Keratinocyte (primary cell): ENCODE measurements around the gene THAP2. TPM values are rescaled to one million over a fixed set of nuclear protein-coding genes. Genes with fewer than 3 reads are reported as not detected.

Experiments used
- DNase-seq: peaks from one replicate; pipeline ENCODE4 v3.0.0-alpha.2; 2011; ENCODE audit warnings: low read depth, missing footprints, low spot score
- FAIRE-seq: peaks from 2 replicates; lab custom pipeline; 2011; peaks lifted over from hg19 to GRCh38; lab: Jason Lieb, UNC
- H2AFZ ChIP-seq: 2 replicates; pipeline ENCODE4 v1.6.0; 2012; ENCODE audit warnings: low read length, control low read depth, inconsistent platforms; ENCODE audit not compliant: control insufficient read depth
- H3K27ac ChIP-seq: 2 replicates; pipeline ENCODE4 v1.5.1; 2011; ENCODE audit warnings: low read length; ENCODE audit not compliant: control insufficient read depth, insufficient read depth
- H3K27me3 ChIP-seq: 3 replicates; pipeline ENCODE4 v1.6.0; 2011; ENCODE audit warnings: low read length; ENCODE audit not compliant: control insufficient read depth, insufficient read depth; ENCODE audit errors: extremely low read depth
- H3K36me3 ChIP-seq, 2 experiments: 2 replicates in 1 of 2; 3 replicates in 1 of 2; pipeline ENCODE4 v1.5.1; 2011; ENCODE audit warnings: low read length in 2 of 2, mild to moderate bottlenecking in 1 of 2; ENCODE audit not compliant: control insufficient read depth in 2 of 2, insufficient read depth in 2 of 2; ENCODE audit errors: extremely low read depth in 1 of 2
- H3K4me1 ChIP-seq: 3 replicates; pipeline ENCODE4 v1.5.1; 2011; ENCODE audit warnings: low read length; ENCODE audit not compliant: control insufficient read depth, insufficient read depth; ENCODE audit errors: extremely low read depth
- H3K4me2 ChIP-seq: 3 replicates; pipeline ENCODE4 v1.6.0; 2011; ENCODE audit warnings: low read depth, low read length; ENCODE audit not compliant: control insufficient read depth, insufficient read depth; ENCODE audit errors: extremely low read depth
- H3K4me3 ChIP-seq, 3 experiments: fragments of 200-600 bp in 1 of 3; sonication (generic) in 1 of 3; 2 replicates in 2 of 3; 3 replicates in 1 of 3; pipeline ENCODE4 v1.5.1; 2011 to 2016; ENCODE audit warnings: low read length in 3 of 3, mild to moderate bottlenecking in 3 of 3, control low read depth in 2 of 3, inconsistent platforms in 1 of 3, low read depth in 1 of 3, mixed read lengths in 1 of 3, mixed run types in 1 of 3, moderate library complexity in 1 of 3; ENCODE audit not compliant: control insufficient read depth in 2 of 3, insufficient read depth in 2 of 3; ENCODE audit errors: extremely low read depth in 1 of 3
- H3K79me2 ChIP-seq: 2 replicates; pipeline ENCODE4 v1.6.0; 2012; ENCODE audit warnings: low read length; ENCODE audit not compliant: control insufficient read depth, insufficient read depth
- H3K9ac ChIP-seq: 3 replicates; pipeline ENCODE4 v1.6.0; 2011; ENCODE audit warnings: low read length; ENCODE audit not compliant: control insufficient read depth, insufficient read depth; ENCODE audit errors: extremely low read depth
- H3K9me1 ChIP-seq: 3 replicates; pipeline ENCODE4 v1.6.0; 2011; ENCODE audit warnings: low read length; ENCODE audit not compliant: control insufficient read depth, insufficient read depth; ENCODE audit errors: extremely low read depth
- H3K9me3 ChIP-seq: 2 replicates; pipeline ENCODE4 v1.5.1; 2012; ENCODE audit warnings: low read depth, low read length; ENCODE audit not compliant: control insufficient read depth
- H4K20me1 ChIP-seq: 3 replicates; pipeline ENCODE4 v1.6.0; 2011; ENCODE audit warnings: low read length; ENCODE audit not compliant: control insufficient read depth, insufficient read depth; ENCODE audit errors: extremely low read depth
- CTCF ChIP-seq, 3 experiments: IDR thresholded peaks in 1 of 3; conservative IDR thresholded peaks in 1 of 3; optimal IDR thresholded peaks in 1 of 3; 2 replicates in 2 of 3; 3 replicates in 1 of 3; pipeline versions ENCODE3 to v1.5.1; 2011; ENCODE audit warnings: low read length in 3 of 3, mild to moderate bottlenecking in 3 of 3, moderate library complexity in 2 of 3, control low read depth in 1 of 3, inconsistent platforms in 1 of 3; ENCODE audit not compliant: insufficient read depth in 2 of 3; ENCODE audit errors: extremely low read depth in 1 of 3
- EZH2 ChIP-seq: IDR thresholded peaks from one replicate; pipeline ENCODE4 v1.6.1; 2012; ENCODE audit warnings: inconsistent platforms, mild to moderate bottlenecking, low read length, moderate library complexity
- dilution Hi-C: fragments of 300-500 bp; cut with MboI; formaldehyde crosslinking; loops from one replicate; pipeline ENCODE4 v1.7.0; 2020; ENCODE audit warnings: low sequenced_read_pairs; ENCODE audit not compliant: extremely low pct_ligation_motif_present
- polyA plus RNA-seq, 5 experiments: library from polyadenylated mRNA; depleted of rRNA in 3 of 5; stranded (reverse) in 3 of 5; stranded (forward) in 1 of 5; unstranded in 1 of 5; fragments of >200 nt; gene quantifications; 1 replicate in 1 of 5; 2 replicates in 3 of 5; 3 replicates in 1 of 5; pipeline versions ENCODE4 v1.2.1 to v1.2.3, GENCODE V29; 2011 to 2012; ENCODE audit warnings: missing spikeins in 2 of 5, low read depth in 1 of 5, low replicate concordance in 1 of 5

THAP2 gene
- polyA plus RNA-seq, 1 donor (not counting 4 experiments of a cell fraction or from before 2014, with no cell fraction given) = 4.4 TPM

GRCh38 chr12:71641390-71641789 lies 22.7 kb upstream of the THAP2 start:
- no peaks in the 10 kb centered on the region for H3K4me1 ChIP-seq
- FAIRE-seq = no peak
- no peaks in the 10 kb centered on the region for H3K9me3 ChIP-seq
- no peak for TF ChIP-seq EZH2
- TF ChIP-seq CTCF (optimal IDR thresholded peaks at IDR 0.05 in 1 of 3, IDR thresholded peaks at IDR 0.05 in 1 of 3, conservative IDR thresholded peaks at IDR 0.05 in 1 of 3; ENCODE audit: extremely low read depth in 1 of 3, insufficient read depth in 2 of 3, low read length in 3 of 3) = no peak
- H3K79me2 ChIP-seq = peaks cover 8% of the 10 kb centered on the region
- no peak overlapping the region for H3K9ac ChIP-seq
- H3K9me1 ChIP-seq = no peaks in the 10 kb centered on the region
- DNase-seq = no peak
- H3K27ac ChIP-seq = no peak overlapping the region
- no peaks in the 10 kb centered on the region for H3K27me3 ChIP-seq
- H2AFZ ChIP-seq = no peak overlapping the region
- peaks cover 18 to 21% of the 10 kb centered on the region in 2 experiments for H3K36me3 ChIP-seq
- no peak overlapping the region for H3K4me2 ChIP-seq
- dilution Hi-C loops = no loop called here
- no peaks in the 10 kb centered on the region for H4K20me1 ChIP-seq
- H3K4me3 ChIP-seq = no peak overlapping the region

- TF ChIP-seq EZH2 (no peak), CTCF (optimal IDR thresholded peaks at IDR 0.05 in 1 of 3, IDR thresholded peaks at IDR 0.05 in 1 of 3, conservative IDR thresholded peaks at IDR 0.05 in 1 of 3; ENCODE audit: extremely low read depth in 1 of 3, insufficient read depth in 2 of 3, low read length in 3 of 3) (no peak)
- Histone ChIP-seq H3K27ac (no peak overlapping the region), H3K9me1 (no peaks in the 10 kb centered on the region), H3K4me1 (no peaks in the 10 kb centered on the region), H3K27me3 (no peaks in the 10 kb centered on the region), H3K36me3 (peaks cover 19 to 24% of the 10 kb centered on the region in 2 experiments), H3K4me2 (no peak overlapping the region), H2AFZ (no peak overlapping the region), H3K4me3 (no peak overlapping the region), H3K9ac (no peak overlapping the region), H3K9me3 (no peaks in the 10 kb centered on the region), H4K20me1 (no peaks in the 10 kb centered on the region), H3K79me2 (peaks cover 14% of the 10 kb centered on the region)
- dilution Hi-C loops = no loop called here
- FAIRE-seq (no peak), DNase-seq (no peak)
Measured at GRCh38 chr12:71642264-71642663, 21.8 kb upstream of the THAP2 start.
